ENCODE measurements around the gene MGP.

MGP gene

GRCh38 chr12:14860490-14860889 is 25.2 kb downstream of the MGP start:
- Histone ChIP-seq H3K4me1 (ENCODE audit: control insufficient read depth, insufficient read depth, low read length, unreplicated experiment) (no peaks in the 10 kb centered on the region), H3K27me3 (ENCODE audit: insufficient read depth, low read length) (no peaks in the 10 kb centered on the region), H3K79me2 (ENCODE audit: control insufficient read depth, insufficient read depth, low read length, unreplicated experiment) (no peaks in the 10 kb centered on the region), H3K27ac (ENCODE audit: low read depth, low read length) (no peak overlapping the region), H2AFZ (ENCODE audit: low read length, unreplicated experiment) (no peak overlapping the region), H3K36me3 (ENCODE audit: insufficient read depth, low read length) (no peaks in the 10 kb centered on the region), H3K4me3 (ENCODE audit: low read depth, low read length) (no peak overlapping the region)

GRCh38 chr12:14858513-14858912 is 27.1 kb downstream of the MGP start:
- no peaks in the 10 kb centered on the region for H3K79me2 ChIP-seq (ENCODE audit: control insufficient read depth, insufficient read depth, low read length, unreplicated experiment)
- peaks cover 9% of the 10 kb centered on the region for H3K4me1 ChIP-seq (ENCODE audit: control insufficient read depth, insufficient read depth, low read length, unreplicated experiment)
- H3K36me3 ChIP-seq (ENCODE audit: insufficient read depth, low read length) = no peaks in the 10 kb centered on the region
- no peak overlapping the region for H3K27ac ChIP-seq (ENCODE audit: low read depth, low read length)
- H2AFZ ChIP-seq (ENCODE audit: low read length, unreplicated experiment) = no peak overlapping the region
- H3K4me3 ChIP-seq (ENCODE audit: low read depth, low read length) = no peak overlapping the region
- no peaks in the 10 kb centered on the region for H3K27me3 ChIP-seq (ENCODE audit: insufficient read depth, low read length)

DNA sequence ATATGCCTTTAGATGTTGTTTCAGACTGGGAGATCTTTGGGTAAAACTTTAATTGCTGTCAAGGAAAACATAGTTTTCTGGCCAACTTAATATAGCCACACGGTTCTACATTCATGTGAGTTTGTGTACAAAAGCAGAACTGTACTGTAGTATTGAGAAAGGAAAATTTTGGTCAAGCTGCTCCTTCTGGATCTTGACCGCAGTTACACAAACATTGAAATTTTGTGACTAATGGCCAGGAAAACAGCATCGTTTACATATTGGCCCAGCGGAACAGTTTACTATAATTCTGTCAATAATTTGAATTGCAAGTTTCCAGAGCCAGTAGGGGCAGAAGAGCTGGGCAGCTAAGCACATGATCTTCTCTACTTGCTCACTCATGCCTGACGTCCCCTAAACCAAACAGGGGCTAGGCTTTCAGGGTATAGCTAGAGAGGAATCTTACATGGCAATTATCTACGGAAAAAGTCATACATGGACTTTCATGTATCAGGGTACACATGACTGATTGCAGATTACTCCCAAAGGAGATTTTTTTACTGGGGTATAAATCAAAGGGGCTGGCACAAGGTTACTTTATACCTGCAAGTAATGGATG is 31.0 kb downstream of the MGP start:
- Histone ChIP-seq H2AFZ (ENCODE audit: low read length, unreplicated experiment) (no peak overlapping the region), H3K79me2 (ENCODE audit: control insufficient read depth, insufficient read depth, low read length, unreplicated experiment) (no peaks in the 10 kb centered on the region), H3K27me3 (ENCODE audit: insufficient read depth, low read length) (no peaks in the 10 kb centered on the region), H3K4me3 (ENCODE audit: low read depth, low read length) (no peak overlapping the region), H3K36me3 (ENCODE audit: insufficient read depth, low read length) (no peaks in the 10 kb centered on the region), H3K27ac (ENCODE audit: low read depth, low read length) (no peak overlapping the region), H3K4me1 (ENCODE audit: control insufficient read depth, insufficient read depth, low read length, unreplicated experiment) (peaks cover 10% of the 10 kb centered on the region)

- H3K79me2 ChIP-seq (ENCODE audit: control insufficient read depth, insufficient read depth, low read length, unreplicated experiment) = no peaks in the 10 kb centered on the region
- no peak overlapping the region for H3K4me3 ChIP-seq (ENCODE audit: low read depth, low read length)
- peaks cover 12% of the 10 kb centered on the region for H3K4me1 ChIP-seq (ENCODE audit: control insufficient read depth, insufficient read depth, low read length, unreplicated experiment)
- H3K36me3 ChIP-seq (ENCODE audit: insufficient read depth, low read length) = no peaks in the 10 kb centered on the region
- H2AFZ ChIP-seq (ENCODE audit: low read length, unreplicated experiment) = no peak overlapping the region
- H3K27ac ChIP-seq (ENCODE audit: low read depth, low read length) = no peak overlapping the region
- no peaks in the 10 kb centered on the region for H3K27me3 ChIP-seq (ENCODE audit: insufficient read depth, low read length)
Observed at GRCh38 chr12:14853961-14854360, 31.7 kb downstream of the MGP start.

DNA sequence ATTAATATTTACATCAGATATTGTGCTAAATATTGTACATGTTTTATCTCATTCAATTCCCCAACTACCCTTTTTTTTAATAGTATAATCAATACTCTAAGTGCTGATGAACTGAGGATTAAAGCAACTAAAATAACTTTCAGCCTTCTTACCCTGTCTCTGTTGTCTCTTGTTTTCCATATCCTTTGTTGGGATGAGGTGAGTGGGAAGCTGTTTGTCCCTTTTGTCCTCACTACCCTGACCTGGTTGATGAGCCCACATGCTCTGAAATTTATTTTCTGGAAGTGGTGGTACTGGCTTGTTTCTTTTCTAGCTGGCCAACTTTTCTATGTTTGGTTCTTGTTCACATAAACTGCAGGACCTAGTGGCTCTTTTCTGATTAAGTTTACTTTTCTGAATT is 32.8 kb downstream of the MGP start:
- Histone ChIP-seq H3K4me1 (ENCODE audit: control insufficient read depth, insufficient read depth, low read length, unreplicated experiment) (peaks cover 12% of the 10 kb centered on the region), H3K27me3 (ENCODE audit: insufficient read depth, low read length) (no peaks in the 10 kb centered on the region), H2AFZ (ENCODE audit: low read length, unreplicated experiment) (no peak overlapping the region), H3K79me2 (ENCODE audit: control insufficient read depth, insufficient read depth, low read length, unreplicated experiment) (no peaks in the 10 kb centered on the region), H3K36me3 (ENCODE audit: insufficient read depth, low read length) (no peaks in the 10 kb centered on the region), H3K27ac (ENCODE audit: low read depth, low read length) (no peak overlapping the region), H3K4me3 (ENCODE audit: low read depth, low read length) (no peak overlapping the region)

GRCh38 chr12:14850929-14851663 is 34.6 kb downstream of the MGP start:
- peaks cover 16% of the 10 kb centered on the region for H3K4me1 ChIP-seq (ENCODE audit: control insufficient read depth, insufficient read depth, low read length, unreplicated experiment)
- no peaks in the 10 kb centered on the region for H3K79me2 ChIP-seq (ENCODE audit: control insufficient read depth, insufficient read depth, low read length, unreplicated experiment)
- H3K4me3 ChIP-seq (ENCODE audit: low read depth, low read length) = no peak overlapping the region
- no peak overlapping the region for H3K27ac ChIP-seq (ENCODE audit: low read depth, low read length)
- no peak overlapping the region for H2AFZ ChIP-seq (ENCODE audit: low read length, unreplicated experiment)
- H3K27me3 ChIP-seq (ENCODE audit: insufficient read depth, low read length) = no peaks in the 10 kb centered on the region
- no peaks in the 10 kb centered on the region for H3K36me3 ChIP-seq (ENCODE audit: insufficient read depth, low read length)

- Histone ChIP-seq H3K4me3 (ENCODE audit: low read depth, low read length) (no peak overlapping the region), H3K4me1 (ENCODE audit: control insufficient read depth, insufficient read depth, low read length, unreplicated experiment) (peaks cover 13% of the 10 kb centered on the region), H3K27ac (ENCODE audit: low read depth, low read length) (no peak overlapping the region), H3K27me3 (ENCODE audit: insufficient read depth, low read length) (no peaks in the 10 kb centered on the region), H2AFZ (ENCODE audit: low read length, unreplicated experiment) (no peak overlapping the region), H3K36me3 (ENCODE audit: insufficient read depth, low read length) (no peaks in the 10 kb centered on the region), H3K79me2 (ENCODE audit: control insufficient read depth, insufficient read depth, low read length, unreplicated experiment) (no peaks in the 10 kb centered on the region)
Observed at GRCh38 chr12:14849661-14850060, 36.0 kb downstream of the MGP start.

DNA sequence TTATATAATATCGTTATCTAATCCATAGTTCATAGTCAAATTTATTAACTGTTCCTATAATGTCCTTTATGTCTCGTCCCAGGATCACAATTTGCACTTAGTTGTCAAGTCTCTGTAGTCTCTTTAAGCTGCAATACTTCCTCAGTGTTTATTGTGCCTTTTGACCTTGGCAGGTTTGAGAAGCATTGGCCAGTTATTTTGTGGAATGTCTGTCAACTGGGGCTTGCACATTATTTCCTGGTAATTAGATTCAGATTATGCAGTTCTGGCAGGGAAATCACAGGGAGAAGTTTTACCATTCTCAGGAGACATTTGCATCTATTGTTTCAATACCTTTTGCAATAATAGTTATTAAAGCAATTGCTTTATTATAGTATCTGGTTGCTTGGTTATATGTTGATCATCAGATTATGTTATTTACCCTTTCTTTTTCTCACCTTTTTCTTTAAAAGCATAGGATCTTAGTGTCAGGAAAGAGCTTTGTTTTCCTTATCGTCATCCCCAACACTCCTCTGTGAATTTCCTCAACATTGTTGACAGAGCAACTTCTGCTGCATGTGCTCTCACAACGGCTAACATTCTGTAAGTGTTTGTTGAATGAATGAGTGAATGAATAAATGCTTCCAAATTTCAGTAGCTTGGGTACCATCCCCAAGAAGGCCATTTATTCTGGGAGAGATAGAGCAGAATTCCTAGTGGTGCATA is 38.6 kb downstream of the MGP start:
- Histone ChIP-seq H3K4me1 (ENCODE audit: control insufficient read depth, insufficient read depth, low read length, unreplicated experiment) (peaks cover 21% of the 10 kb centered on the region), H3K4me3 (ENCODE audit: low read depth, low read length) (no peak overlapping the region), H3K79me2 (ENCODE audit: control insufficient read depth, insufficient read depth, low read length, unreplicated experiment) (no peaks in the 10 kb centered on the region), H2AFZ (ENCODE audit: low read length, unreplicated experiment) (no peak overlapping the region), H3K27ac (ENCODE audit: low read depth, low read length) (no peak overlapping the region), H3K36me3 (ENCODE audit: insufficient read depth, low read length) (no peaks in the 10 kb centered on the region), H3K27me3 (ENCODE audit: insufficient read depth, low read length) (no peaks in the 10 kb centered on the region)

GRCh38 chr12:14846042-14846587 is 39.5 kb downstream of the MGP start:
- no peak overlapping the region for H2AFZ ChIP-seq (ENCODE audit: low read length, unreplicated experiment)
- no peaks in the 10 kb centered on the region for H3K79me2 ChIP-seq (ENCODE audit: control insufficient read depth, insufficient read depth, low read length, unreplicated experiment)
- H3K27me3 ChIP-seq (ENCODE audit: insufficient read depth, low read length) = no peaks in the 10 kb centered on the region
- H3K27ac ChIP-seq (ENCODE audit: low read depth, low read length) = no peak overlapping the region
- peaks cover 30% of the 10 kb centered on the region for H3K4me1 ChIP-seq (ENCODE audit: control insufficient read depth, insufficient read depth, low read length, unreplicated experiment)
- no peaks in the 10 kb centered on the region for H3K36me3 ChIP-seq (ENCODE audit: insufficient read depth, low read length)
- no peak overlapping the region for H3K4me3 ChIP-seq (ENCODE audit: low read depth, low read length)

GRCh38 chr12:14845350-14845750 is 40.3 kb downstream of the MGP start:
- no peak overlapping the region for H3K4me3 ChIP-seq (ENCODE audit: low read depth, low read length)
- H3K27me3 ChIP-seq (ENCODE audit: insufficient read depth, low read length) = no peaks in the 10 kb centered on the region
- peak overlapping the region; percentile 47 for H2AFZ ChIP-seq (ENCODE audit: low read length, unreplicated experiment)
- no peaks in the 10 kb centered on the region for H3K79me2 ChIP-seq (ENCODE audit: control insufficient read depth, insufficient read depth, low read length, unreplicated experiment)
- H3K36me3 ChIP-seq (ENCODE audit: insufficient read depth, low read length) = no peaks in the 10 kb centered on the region
- H3K27ac ChIP-seq (ENCODE audit: low read depth, low read length) = no peak overlapping the region
- H3K4me1 ChIP-seq (ENCODE audit: control insufficient read depth, insufficient read depth, low read length, unreplicated experiment) = peaks cover 33% of the 10 kb centered on the region
